HCT116 (cell line): ENCODE measurements around the gene OXTR. TPM values are rescaled to one million over a fixed set of nuclear protein-coding genes. Genes with fewer than 3 reads are reported as not detected.

Source experiments
- ATAC-seq: fragments of 200-7000 bp; cut with Tn5 transposase; 2 replicates; pipeline ENCODE4 v1.9.1; 2020; ENCODE audit warnings: mild to moderate bottlenecking, moderate library complexity
- BruUV-seq: library from RNA; stranded (reverse); fragments of 400-500 nt; replicated peaks from 2 replicates; lab custom pipeline; 2021; lab: Mats Ljungman, UMichigan
- CTCF ChIA-PET: fragments of 300-600 bp; sonication (Branson Sonifier 250); formaldehyde crosslinking; loops from one replicate; lab custom pipeline; 2021; ENCODE audit warnings: antibody characterized with exemption; lab: Charles Lee
- POLR2A ChIA-PET: fragments of 300-600, 350-600 bp; sonication (Branson Sonifier 250); formaldehyde crosslinking; loops from one replicate; lab custom pipeline; 2021; ENCODE audit warnings: antibody characterized with exemption; lab: Charles Lee
- RAD21 ChIA-PET, 2 experiments: fragments of 300-600 bp; sonication (Branson Sonifier 250); formaldehyde crosslinking; loops; one replicate each; lab custom pipeline; 2023; ENCODE audit warnings: low total read pairs in 2 of 2; ENCODE audit not compliant: uncharacterized antibody in 2 of 2, unreplicated experiment in 2 of 2, low non-redundant PET in 1 of 2; lab: Charles Lee
- DNase-seq: peaks from one replicate; pipeline ENCODE4 v3.0.0-alpha.2; 2010; ENCODE audit warnings: low read depth, low spot score
- H2AFZ ChIP-seq: fragments of 200-600 bp; shearing (Covaris generic), sonication (generic); 2 replicates; pipeline ENCODE4 v1.6.1; 2017; ENCODE audit warnings: low read depth, mixed run types, mixed read lengths, antibody characterized with exemption, low read length; ENCODE audit not compliant: poor library complexity, severe bottlenecking
- H3K27ac ChIP-seq: 2 replicates; pipeline ENCODE4 v1.5.1; 2012; ENCODE audit warnings: low read depth, low read length
- H3K27me3 ChIP-seq: fragments of 200-600 bp; sonication (generic); 2 replicates; pipeline ENCODE4 v1.6.1; 2016; ENCODE audit warnings: mixed run types, low read length, mixed read lengths; ENCODE audit not compliant: insufficient read depth
- H3K36me3 ChIP-seq, 2 experiments: fragments of 200-500 bp in 1 of 2; fragments of 200-600 bp in 1 of 2; sonication (Bioruptor generic) in 1 of 2; sonication (generic) in 1 of 2; 2 replicates each; pipeline versions ENCODE4 v1.5.1 to v1.6.1; 2014 to 2016; ENCODE audit warnings: low read length in 2 of 2, inconsistent platforms in 1 of 2, mixed read lengths in 1 of 2, mixed run types in 1 of 2; ENCODE audit not compliant: insufficient read depth in 2 of 2, control insufficient read depth in 1 of 2
- H3K4me1 ChIP-seq, 2 experiments: fragments of 200-600 bp in 1 of 2; sonication (generic) in 1 of 2; 2 replicates each; pipeline versions ENCODE4 v1.5.1 to v1.6.1; 2012 to 2017; ENCODE audit warnings: low read length in 2 of 2, inconsistent platforms in 1 of 2, mild to moderate bottlenecking in 1 of 2, mixed read lengths in 1 of 2, mixed run types in 1 of 2, moderate library complexity in 1 of 2; ENCODE audit not compliant: insufficient read depth in 2 of 2, control insufficient read depth in 1 of 2
- H3K4me2 ChIP-seq: fragments of 200-600 bp; sonication (generic); 2 replicates; pipeline ENCODE4 v1.6.1; 2017; ENCODE audit warnings: mixed run types, low read length, mixed read lengths
- H3K4me3 ChIP-seq, 2 experiments: fragments of 200-600 bp in 1 of 2; sonication (generic) in 1 of 2; replicated peaks in 1 of 2; 2 replicates each; pipeline ENCODE4 v1.5.1; 2011 to 2016; ENCODE audit warnings: low read length in 2 of 2, control low read depth in 1 of 2, low read depth in 1 of 2, mild to moderate bottlenecking in 1 of 2, mixed read lengths in 1 of 2, mixed run types in 1 of 2
- H3K79me2 ChIP-seq: fragments of 200-600 bp; sonication (generic); 2 replicates; pipeline ENCODE4 v1.6.1; 2017; ENCODE audit warnings: mild to moderate bottlenecking, mixed run types, low read length, moderate library complexity, mixed read lengths; ENCODE audit not compliant: insufficient read depth
- H3K9ac ChIP-seq: fragments of 200-600 bp; sonication (generic); 2 replicates; pipeline ENCODE4 v1.6.1; 2016; ENCODE audit warnings: low read length, mixed read lengths
- H3K9me2 ChIP-seq: fragments of 200-600 bp; sonication (generic), shearing (Covaris generic); 2 replicates; pipeline ENCODE4 v1.6.1; 2017; ENCODE audit warnings: mixed run types, mild to moderate bottlenecking, moderate library complexity; ENCODE audit not compliant: insufficient read depth
- H3K9me3 ChIP-seq, 2 experiments: fragments of 200-500 bp in 1 of 2; fragments of 200-600 bp in 1 of 2; sonication (Bioruptor generic) in 1 of 2; sonication (generic) in 1 of 2; 2 replicates each; pipeline ENCODE4 v1.6.1; 2014 to 2017; ENCODE audit warnings: low read length in 2 of 2, mixed read lengths in 2 of 2, inconsistent platforms in 1 of 2, low read depth in 1 of 2, mild to moderate bottlenecking in 1 of 2, mixed run types in 1 of 2, moderate library complexity in 1 of 2; ENCODE audit not compliant: control insufficient read depth in 1 of 2, insufficient read depth in 1 of 2
- H4K20me1 ChIP-seq: fragments of 200-600 bp; sonication (generic), shearing (Covaris generic); 2 replicates; pipeline ENCODE4 v1.6.1; 2017; ENCODE audit warnings: mixed run types, mild to moderate bottlenecking, moderate library complexity; ENCODE audit not compliant: insufficient read depth
- ATF3 ChIP-seq: IDR thresholded peaks from 2 replicates; pipeline ENCODE4 v1.6.1; 2012
- CBX3 ChIP-seq: IDR thresholded peaks from 2 replicates; pipeline ENCODE4 v1.6.1; 2012; ENCODE audit warnings: low read depth
- CEBPB ChIP-seq: IDR thresholded peaks from 2 replicates; pipeline ENCODE4 v1.6.1; 2012; ENCODE audit warnings: low read depth
- EGR1 ChIP-seq: IDR thresholded peaks from 2 replicates; pipeline ENCODE4 v1.6.1; 2012; ENCODE audit warnings: low read depth
- ELF1 ChIP-seq: IDR thresholded peaks from 2 replicates; pipeline ENCODE4 v1.6.1; 2012; ENCODE audit warnings: low read depth, borderline replicate concordance
- EZH2 ChIP-seq: fragments of 200-600 bp; sonication (generic); IDR thresholded peaks from 2 replicates; pipeline ENCODE4 v1.6.1; 2017; ENCODE audit warnings: antibody characterized with exemption, mixed run types
- EZH2phosphoT487 ChIP-seq: fragments of 200-600 bp; IDR thresholded peaks from 2 replicates; pipeline ENCODE4 v1.6.1; 2018; ENCODE audit warnings: antibody characterized with exemption, borderline replicate concordance
- FOSL1 ChIP-seq: IDR thresholded peaks from 2 replicates; pipeline ENCODE4 v1.6.1; 2012; ENCODE audit warnings: low read depth
- JUND ChIP-seq: IDR thresholded peaks from 2 replicates; pipeline ENCODE4 v1.6.1; 2012
- MAX ChIP-seq: IDR thresholded peaks from 2 replicates; pipeline ENCODE4 v1.6.1; 2012
- POLR2A ChIP-seq: IDR thresholded peaks from 2 replicates; pipeline ENCODE4 v1.7.0; 2011; ENCODE audit warnings: borderline replicate concordance; ENCODE audit not compliant: insufficient read depth, insufficient read length; ENCODE audit errors: extremely low read depth
- POLR2AphosphoS5 ChIP-seq: IDR thresholded peaks from 2 replicates; pipeline ENCODE4 v1.6.1; 2011; ENCODE audit warnings: mild to moderate bottlenecking, low read depth, low read length, moderate library complexity
- RAD21 ChIP-seq: IDR thresholded peaks from 2 replicates; pipeline ENCODE4 v1.6.1; 2012; ENCODE audit warnings: low read depth, mild to moderate bottlenecking
- REST ChIP-seq: IDR thresholded peaks from 2 replicates; pipeline ENCODE4 v1.6.1; 2012; ENCODE audit warnings: low read depth
- SIN3A ChIP-seq: IDR thresholded peaks from 2 replicates; pipeline ENCODE4 v1.6.1; 2012; ENCODE audit warnings: low read depth
- SP1 ChIP-seq: IDR thresholded peaks from 2 replicates; pipeline ENCODE4 v1.6.1; 2012; ENCODE audit warnings: low read depth
- SRF ChIP-seq: IDR thresholded peaks from 2 replicates; pipeline ENCODE4 v1.6.1; 2012; ENCODE audit warnings: low read depth
- TCF7L2 ChIP-seq: IDR thresholded peaks from 2 replicates; pipeline ENCODE4 v1.7.0; 2011; ENCODE audit warnings: borderline replicate concordance, inconsistent platforms; ENCODE audit not compliant: insufficient read depth, insufficient read length; ENCODE audit errors: extremely low read depth
- YY1 ChIP-seq: IDR thresholded peaks from 2 replicates; pipeline ENCODE4 v1.6.1; 2011; ENCODE audit warnings: low read length, low read depth, moderate library complexity, mild to moderate bottlenecking; ENCODE audit not compliant: insufficient replicate concordance; ENCODE audit errors: extremely low read depth
- ZBTB33 ChIP-seq: IDR thresholded peaks from 2 replicates; pipeline ENCODE4 v1.6.1; 2011; ENCODE audit warnings: mild to moderate bottlenecking, low read length, moderate library complexity; ENCODE audit not compliant: insufficient replicate concordance; ENCODE audit errors: extremely low read depth
- ZFX ChIP-seq: fragments of 450-650 bp; IDR thresholded peaks from 2 replicates; pipeline ENCODE4 v1.6.1; 2017
- intact Hi-C: fragments of 100-400 bp; cut with micrococcal nuclease; formaldehyde crosslinking; loops from 2 replicates; pipeline ENCODE4 v1.10.0; 2022
- total RNA-seq: library from RNA; stranded (reverse); gene quantifications from one replicate; pipeline ENCODE4 v1.2.1, GENCODE V29; 2021; ENCODE audit not compliant: unreplicated experiment

Gene OXTR
- total RNA-seq, 1 experiment from 2014 or later = 1.3 TPM

GRCh38 chr3:8739757-8740504 lies 29.5 kb downstream of the OXTR start (continued):
- TF ChIP-seq FOSL1 = peak; percentile 97
- peak; percentile 52; the same call in 1 of the 2 replicates for TF ChIP-seq SRF
- peak; percentile 6 for TF ChIP-seq TCF7L2
- peak; percentile 75 for TF ChIP-seq EGR1

- TF ChIP-seq POLR2AphosphoS5 (no peak), ELF1 (no peak), CBX3 (no peak), SP1 (no peak), REST (no peak), SIN3A (no peak), ZBTB33 (no peak), YY1 (no peak), RAD21 (no peak), MAX (no peak), JUND (no peak), TCF7L2 (no peak), ZFX (no peak), CEBPB (no peak), FOSL1 (no peak), SRF (no peak), EZH2 (no peak), ATF3 (no peak), EZH2phosphoT487 (no peak), POLR2A (no peak)
Measured at GRCh38 chr3:8738639-8739038, 30.8 kb downstream of the OXTR start.

More at GRCh38 chr3:8738639-8739038, 30.8 kb downstream of the OXTR start:
- DNase-seq (no peak), ATAC-seq (no peak)
- no peak overlapping the region for H3K4me2 ChIP-seq
- no peak overlapping the region for H3K27ac ChIP-seq
- no peaks in the 10 kb centered on the region for H3K79me2 ChIP-seq
- intact Hi-C loops = no loop called here
- H3K9me2 ChIP-seq = no peaks in the 10 kb centered on the region
- ChIA-PET POLR2A (no interaction called here), CTCF (no interaction called here), RAD21 (no interaction called here)
- BruUV-seq = no TSS peak
- H3K9me3 ChIP-seq = no peaks in the 10 kb centered on the region
- H3K4me1 ChIP-seq = peaks cover 41 to 80% of the 10 kb centered on the region in 2 experiments
- H4K20me1 ChIP-seq = no peaks in the 10 kb centered on the region
- no peaks in the 10 kb centered on the region for H3K36me3 ChIP-seq
- H3K4me3 ChIP-seq = no peak overlapping the region
- H3K9ac ChIP-seq = no peak overlapping the region
- no peak overlapping the region for H2AFZ ChIP-seq
- H3K27me3 ChIP-seq = no peaks in the 10 kb centered on the region
